Fibroblast of skin of back (primary cell): ENCODE results near the gene ZNF597.
"Not testable (repeated sequence)": the region's sequence is repeated elsewhere in the genome, so short reads cannot be mapped to it uniquely, and the experiment has no call there.

ENCODE experiments used
- DNase-seq: peaks from one replicate; pipeline ENCODE4 v3.0.0-alpha.2; 2013

ZNF597 gene

GRCh38 chr16:3475604-3476375 is 32.5 kb upstream of the ZNF597 start:
- no peak for DNase-seq

- DNase-seq, result not testable (repeated sequence)
These were observed 31.6 kb upstream of the ZNF597 start for GRCh38 chr16:3474870-3475269.

- DNase-seq, result no peak
These were observed 31.0 kb upstream of the ZNF597 start for GRCh38 chr16:3474136-3474779.

GRCh38 chr16:3473596-3473943 is 30.3 kb upstream of the ZNF597 start:
- not testable (repeated sequence) for DNase-seq

- DNase-seq, result no peak
These were observed 29.7 kb upstream of the ZNF597 start for GRCh38 chr16:3472878-3473595.

GRCh38 chr16:3471518-3472176 is 28.3 kb upstream of the ZNF597 start:
- DNase-seq, result no peak

GRCh38 chr16:3470723-3471122 is 27.4 kb upstream of the ZNF597 start:
- no peak for DNase-seq

GRCh38 chr16:3469736-3470135 is 26.4 kb upstream of the ZNF597 start:
- DNase-seq, result no peak

- no peak for DNase-seq
These were observed 25.2 kb upstream of the ZNF597 start for GRCh38 chr16:3468501-3468900.

GRCh38 chr16:3467921-3468320 is 24.6 kb upstream of the ZNF597 start:
- peak; percentile 38 for DNase-seq

GRCh38 chr16:3467182-3467581 is 23.9 kb upstream of the ZNF597 start:
- no peak for DNase-seq

- no peak for DNase-seq
These were observed 22.7 kb upstream of the ZNF597 start for GRCh38 chr16:3465911-3466584.

- no peak for DNase-seq
These were observed 22.0 kb upstream of the ZNF597 start for GRCh38 chr16:3465301-3465700.

GRCh38 chr16:3461151-3461550 is 17.8 kb upstream of the ZNF597 start:
- no peak for DNase-seq

- DNase-seq, result no peak
These were observed 17.3 kb upstream of the ZNF597 start for GRCh38 chr16:3460585-3460984.

- no peak for DNase-seq
These were observed 16.8 kb upstream of the ZNF597 start for GRCh38 chr16:3460121-3460520.

GRCh38 chr16:3459401-3460090 is 16.2 kb upstream of the ZNF597 start:
- peak; percentile 36 for DNase-seq

GRCh38 chr16:3458852-3459361 is 15.6 kb upstream of the ZNF597 start:
- no peak for DNase-seq

GRCh38 chr16:3458278-3458851 is 15.1 kb upstream of the ZNF597 start:
- DNase-seq, result peak; percentile 65

GRCh38 chr16:3457434-3458252 is 14.3 kb upstream of the ZNF597 start:
- peak; percentile 90 for DNase-seq
